Rectal smooth muscle tissue (tissue), 1 donor: ENCODE data around the gene IFIT1B.

Source experiments
- H3K27ac ChIP-seq: one replicate; pipeline ENCODE4 v1.7.0; 2013; ENCODE audit warnings: low read depth, low read length, inconsistent platforms
- H3K27me3 ChIP-seq: one replicate; pipeline ENCODE4 v1.7.0; 2013; ENCODE audit warnings: low read length; ENCODE audit not compliant: control insufficient read depth, insufficient read depth
- H3K36me3 ChIP-seq: one replicate; pipeline ENCODE4 v1.7.0; 2013; ENCODE audit warnings: low read length; ENCODE audit not compliant: control insufficient read depth, insufficient read depth
- H3K4me1 ChIP-seq: one replicate; pipeline ENCODE4 v1.7.0; 2013; ENCODE audit warnings: low read length; ENCODE audit not compliant: control insufficient read depth, insufficient read depth
- H3K4me3 ChIP-seq: one replicate; pipeline ENCODE4 v1.7.0; 2013; ENCODE audit warnings: low read length
- H3K9ac ChIP-seq: one replicate; pipeline ENCODE4 v1.7.0; 2013; ENCODE audit warnings: low read length

Gene IFIT1B

GRCh38 chr10:89431977-89432376 is 54.1 kb downstream of the IFIT1B start:
- H3K36me3 ChIP-seq, result no peaks in the 10 kb centered on the region
- no peaks in the 10 kb centered on the region for H3K4me1 ChIP-seq
- H3K27ac ChIP-seq, result no peak overlapping the region
- H3K9ac ChIP-seq, result no peak overlapping the region
- no peaks in the 10 kb centered on the region for H3K27me3 ChIP-seq
- no peak overlapping the region for H3K4me3 ChIP-seq
